ENCODE results near the gene IFNGR2.
"Not testable (repeated sequence)": the region's sequence is repeated elsewhere in the genome, so short reads cannot be mapped to it uniquely, and the experiment has no call there.

The IFNGR2 gene

GRCh38 chr21:33402001-33402979 is 923 bp upstream of the IFNGR2 start:
- DNase-seq (ENCODE audit: low read depth in 2 of 2), result no peak

- no peak for DNase-seq (ENCODE audit: low read depth in 2 of 2)
Observed at GRCh38 chr21:33403786-33404585, 773 bp downstream of the IFNGR2 start.

GRCh38 chr21:33406493-33406892 is 3.3 kb downstream of the IFNGR2 start:
- no peak for DNase-seq (ENCODE audit: low read depth in 2 of 2)

GRCh38 chr21:33411949-33412430 is 8.8 kb downstream of the IFNGR2 start:
- DNase-seq (ENCODE audit: low read depth in 2 of 2), result no peak

- not testable (repeated sequence) for DNase-seq (ENCODE audit: low read depth in 2 of 2)
Observed at GRCh38 chr21:33412439-33412831, 9.2 kb downstream of the IFNGR2 start.

GRCh38 chr21:33412832-33413519 is 9.8 kb downstream of the IFNGR2 start:
- no peak for DNase-seq (ENCODE audit: low read depth in 2 of 2)

GRCh38 chr21:33414068-33414467 is 10.9 kb downstream of the IFNGR2 start:
- no peak for DNase-seq (ENCODE audit: low read depth in 2 of 2)

- DNase-seq (ENCODE audit: low read depth in 2 of 2), result no peak
Observed at GRCh38 chr21:33414926-33415325, 11.7 kb downstream of the IFNGR2 start.

GRCh38 chr21:33418691-33419090 is 15.5 kb downstream of the IFNGR2 start:
- DNase-seq (ENCODE audit: low read depth in 2 of 2), result no peak

- DNase-seq (ENCODE audit: low read depth in 2 of 2), result no peak
Observed at GRCh38 chr21:33419538-33420123, 16.4 kb downstream of the IFNGR2 start.

- no peak for DNase-seq (ENCODE audit: low read depth in 2 of 2)
Observed at GRCh38 chr21:33421713-33422393, 18.6 kb downstream of the IFNGR2 start.

- DNase-seq (ENCODE audit: low read depth in 2 of 2), result no peak
Observed at GRCh38 chr21:33424214-33424613, 21.0 kb downstream of the IFNGR2 start.

GRCh38 chr21:33425825-33426224 is 22.6 kb downstream of the IFNGR2 start:
- no peak for DNase-seq (ENCODE audit: low read depth in 2 of 2)

- no peak for DNase-seq (ENCODE audit: low read depth in 2 of 2)
Observed at GRCh38 chr21:33427051-33427450, 23.8 kb downstream of the IFNGR2 start.

GRCh38 chr21:33428669-33429068 is 25.5 kb downstream of the IFNGR2 start:
- no peak for DNase-seq (ENCODE audit: low read depth in 2 of 2)

- DNase-seq (ENCODE audit: low read depth in 2 of 2), result no peak
Observed at GRCh38 chr21:33430858-33431257, 27.6 kb downstream of the IFNGR2 start.

- DNase-seq (ENCODE audit: low read depth in 2 of 2), result no peak
Observed at GRCh38 chr21:33432496-33432895, 29.3 kb downstream of the IFNGR2 start.

- DNase-seq (ENCODE audit: low read depth in 2 of 2), result no peak
Observed at GRCh38 chr21:33433001-33433400, 29.8 kb downstream of the IFNGR2 start.

GRCh38 chr21:33433425-33434114 is 30.4 kb downstream of the IFNGR2 start:
- DNase-seq (ENCODE audit: low read depth in 2 of 2), result no peak

- no peak for DNase-seq (ENCODE audit: low read depth in 2 of 2)
Observed at GRCh38 chr21:33434770-33435360, 31.7 kb downstream of the IFNGR2 start.
